Nephron progenitor cell (in vitro differentiated cells): Measurements from ENCODE around the gene CDC34.
A peak's percentile ranks its signal among the peaks of the same experiment; 100 is the strongest.

ENCODE experiments used
- DNase-seq: peaks from one replicate; pipeline ENCODE4 v3.0.0; 2021
- H3K27ac Mint-ChIP-seq: 2 replicates; pipeline ENCODE4 v1.8.0; 2021; ENCODE audit warnings: mild to moderate bottlenecking, moderate library complexity, mixed read lengths
- H3K27me3 Mint-ChIP-seq: 2 replicates; pipeline ENCODE4 v1.8.0; 2021; ENCODE audit warnings: mild to moderate bottlenecking, low read depth, mixed read lengths; ENCODE audit not compliant: poor library complexity
- H3K36me3 Mint-ChIP-seq: 2 replicates; pipeline ENCODE4 v1.8.0; 2021; ENCODE audit warnings: low read depth, mixed read lengths
- H3K4me1 Mint-ChIP-seq: 2 replicates; pipeline ENCODE4 v1.8.0; 2021; ENCODE audit warnings: mixed read lengths
- H3K4me3 Mint-ChIP-seq: 2 replicates; pipeline ENCODE4 v1.8.0; 2021; ENCODE audit warnings: mild to moderate bottlenecking, moderate library complexity, mixed read lengths
- H3K9me3 Mint-ChIP-seq: 2 replicates; pipeline ENCODE4 v1.8.0; 2021; ENCODE audit warnings: mild to moderate bottlenecking, moderate library complexity, mixed read lengths
- TF ChIP-seq, protein P1 (sequence below): fragments of 200-600 bp; sonication (generic); IDR thresholded peaks from 2 replicates; pipeline ENCODE4 v1.5.0; 2021; ENCODE audit warnings: antibody characterized with exemption

Gene CDC34

DNA sequence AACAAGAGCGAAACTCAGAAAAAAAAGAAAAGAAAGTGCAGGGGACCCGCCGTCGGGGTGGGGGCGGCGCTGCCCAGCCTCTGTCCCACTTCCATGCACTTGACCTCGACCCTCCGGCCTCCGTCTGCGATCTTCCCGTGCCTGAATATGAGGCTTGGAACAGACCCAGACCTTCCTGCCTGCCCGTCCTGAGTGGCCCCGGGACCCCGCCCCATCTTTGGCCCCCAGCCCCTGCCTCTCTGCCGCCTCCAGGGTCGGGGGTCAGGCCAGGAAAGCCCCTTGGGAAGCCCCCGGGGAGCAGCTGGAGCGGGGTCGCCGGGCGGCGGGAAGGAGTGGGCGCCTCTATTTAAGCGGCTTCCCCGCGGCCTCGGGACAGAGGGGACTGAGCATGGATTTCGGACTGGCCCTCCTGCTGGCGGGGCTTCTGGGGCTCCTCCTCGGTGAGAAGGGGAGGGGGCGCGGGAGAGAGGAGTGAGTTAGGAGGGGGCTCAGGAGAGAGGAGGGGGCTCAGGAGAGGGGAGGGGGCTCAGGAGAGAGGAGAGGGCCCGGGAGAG, 35.4 kb upstream of the CDC34 start, which contains the start of gene MADCAM1:
Gene MADCAM1 (plus strand): TSS at position 375 of the 554 bp plus-strand sequence. CDS start 14 bp downstream, at position 389.
- Mint-ChIP-seq H3K4me1 (peaks cover 15% of the 10 kb centered on the region), H3K9me3 (peaks cover 14% of the 10 kb centered on the region)
- TF ChIP-seq, protein P1, sequence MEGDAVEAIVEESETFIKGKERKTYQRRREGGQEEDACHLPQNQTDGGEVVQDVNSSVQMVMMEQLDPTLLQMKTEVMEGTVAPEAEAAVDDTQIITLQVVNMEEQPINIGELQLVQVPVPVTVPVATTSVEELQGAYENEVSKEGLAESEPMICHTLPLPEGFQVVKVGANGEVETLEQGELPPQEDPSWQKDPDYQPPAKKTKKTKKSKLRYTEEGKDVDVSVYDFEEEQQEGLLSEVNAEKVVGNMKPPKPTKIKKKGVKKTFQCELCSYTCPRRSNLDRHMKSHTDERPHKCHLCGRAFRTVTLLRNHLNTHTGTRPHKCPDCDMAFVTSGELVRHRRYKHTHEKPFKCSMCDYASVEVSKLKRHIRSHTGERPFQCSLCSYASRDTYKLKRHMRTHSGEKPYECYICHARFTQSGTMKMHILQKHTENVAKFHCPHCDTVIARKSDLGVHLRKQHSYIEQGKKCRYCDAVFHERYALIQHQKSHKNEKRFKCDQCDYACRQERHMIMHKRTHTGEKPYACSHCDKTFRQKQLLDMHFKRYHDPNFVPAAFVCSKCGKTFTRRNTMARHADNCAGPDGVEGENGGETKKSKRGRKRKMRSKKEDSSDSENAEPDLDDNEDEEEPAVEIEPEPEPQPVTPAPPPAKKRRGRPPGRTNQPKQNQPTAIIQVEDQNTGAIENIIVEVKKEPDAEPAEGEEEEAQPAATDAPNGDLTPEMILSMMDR: no peak

DNA sequence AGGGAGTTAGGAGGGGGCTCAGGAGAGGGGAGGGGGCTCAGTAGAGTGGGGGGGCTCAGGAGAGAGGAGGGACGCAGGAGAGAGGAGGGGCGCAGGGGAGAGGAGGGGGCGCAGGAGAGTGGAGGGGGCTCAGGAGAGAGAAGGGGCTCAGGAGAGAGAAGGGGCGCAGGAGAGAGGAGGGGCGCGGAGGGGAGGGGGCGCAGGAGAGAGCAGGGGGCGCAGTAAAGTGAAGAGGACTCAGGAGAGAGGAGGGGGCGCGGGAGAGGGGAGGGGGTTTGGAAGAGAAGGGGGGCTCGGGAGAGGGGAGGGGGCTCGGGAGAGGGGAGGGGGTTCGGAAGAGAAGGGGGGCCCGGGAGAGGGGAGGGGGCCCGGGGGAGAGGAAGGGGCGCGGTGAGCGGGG, 34.6 kb upstream of the CDC34 start:
- DNase-seq: no peak
- TF ChIP-seq, protein P1: no peak
- Mint-ChIP-seq H3K9me3 (peaks cover 14% of the 10 kb centered on the region), H3K27me3 (peaks cover 67% of the 10 kb centered on the region), H3K36me3 (peaks cover 6% of the 10 kb centered on the region), H3K27ac (no peak overlapping the region), H3K4me3 (no peak overlapping the region), H3K4me1 (peaks cover 15% of the 10 kb centered on the region)

More for the DNA sequence above, 35.4 kb upstream of the CDC34 start, which contains the start of gene MADCAM1:
- Mint-ChIP-seq H3K27ac (no peak within 1 kb of the TSS), H3K4me3 (peak within 1 kb of the TSS; percentile 20), H3K36me3 (peaks cover 6% of the 10 kb centered on the region), H3K27me3 (peaks cover 62% of the 10 kb centered on the region)
- DNase-seq: no peak

DNA sequence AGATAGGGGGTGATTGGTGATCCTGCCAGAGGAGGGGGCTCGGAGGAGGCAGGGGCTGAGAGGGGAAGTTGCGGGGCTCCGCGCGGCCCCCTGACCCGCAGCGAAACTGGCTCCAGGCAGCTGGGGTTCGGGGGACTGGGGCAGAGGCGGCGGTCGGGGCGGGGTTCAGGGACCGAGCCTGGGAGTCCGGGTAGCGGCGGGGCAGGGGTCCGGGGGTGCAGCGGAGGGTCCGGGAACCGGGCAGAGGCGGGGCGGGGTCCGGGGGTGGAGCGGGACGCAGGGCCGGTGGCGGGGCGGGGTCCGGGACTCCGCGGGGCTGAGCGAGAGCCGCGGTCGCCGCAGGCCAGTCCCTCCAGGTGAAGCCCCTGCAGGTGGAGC, 34.1 kb upstream of the CDC34 start:
- DNase-seq: peak; percentile 39
- H3K4me3 Mint-ChIP-seq: no peak overlapping the region
- peaks cover 6% of the 10 kb centered on the region for H3K36me3 Mint-ChIP-seq

DNA sequence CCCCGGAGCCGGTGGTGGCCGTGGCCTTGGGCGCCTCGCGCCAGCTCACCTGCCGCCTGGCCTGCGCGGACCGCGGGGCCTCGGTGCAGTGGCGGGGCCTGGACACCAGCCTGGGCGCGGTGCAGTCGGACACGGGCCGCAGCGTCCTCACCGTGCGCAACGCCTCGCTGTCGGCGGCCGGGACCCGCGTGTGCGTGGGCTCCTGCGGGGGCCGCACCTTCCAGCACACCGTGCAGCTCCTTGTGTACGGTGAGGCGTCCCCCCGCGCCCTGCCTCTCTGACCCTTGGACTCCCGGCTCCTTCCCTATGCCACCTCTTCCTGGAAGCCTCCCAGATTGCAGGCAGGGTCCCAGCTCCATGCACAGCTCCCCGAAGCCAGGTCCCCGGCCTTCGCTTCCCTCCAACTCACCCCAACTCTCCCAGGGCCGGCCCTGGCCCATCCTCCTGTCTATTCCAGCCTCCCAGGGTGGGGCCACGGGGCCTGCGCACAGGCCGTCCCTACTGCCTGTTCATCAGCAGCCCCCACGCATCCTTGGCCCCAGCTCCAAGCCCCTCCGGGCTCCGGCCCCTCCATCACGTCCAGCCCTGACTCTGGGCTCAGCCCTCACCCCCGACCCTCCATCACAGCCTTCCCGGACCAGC, 33.6 kb upstream of the CDC34 start:
- Mint-ChIP-seq H3K4me3 (peak overlapping the region; percentile 40), H3K27me3 (peaks cover 74% of the 10 kb centered on the region), H3K36me3 (peaks cover 6% of the 10 kb centered on the region), H3K9me3 (peaks cover 12% of the 10 kb centered on the region), H3K4me1 (peaks cover 19% of the 10 kb centered on the region), H3K27ac (no peak overlapping the region)
- DNase-seq: no peak
- TF ChIP-seq, protein P1: no peak

More for the DNA sequence above, 34.1 kb upstream of the CDC34 start:
- peaks cover 72% of the 10 kb centered on the region for H3K27me3 Mint-ChIP-seq
- TF ChIP-seq, protein P1: no peak
- H3K4me1 Mint-ChIP-seq: peaks cover 17% of the 10 kb centered on the region
- H3K9me3 Mint-ChIP-seq: peaks cover 14% of the 10 kb centered on the region
- no peak overlapping the region for H3K27ac Mint-ChIP-seq

DNA sequence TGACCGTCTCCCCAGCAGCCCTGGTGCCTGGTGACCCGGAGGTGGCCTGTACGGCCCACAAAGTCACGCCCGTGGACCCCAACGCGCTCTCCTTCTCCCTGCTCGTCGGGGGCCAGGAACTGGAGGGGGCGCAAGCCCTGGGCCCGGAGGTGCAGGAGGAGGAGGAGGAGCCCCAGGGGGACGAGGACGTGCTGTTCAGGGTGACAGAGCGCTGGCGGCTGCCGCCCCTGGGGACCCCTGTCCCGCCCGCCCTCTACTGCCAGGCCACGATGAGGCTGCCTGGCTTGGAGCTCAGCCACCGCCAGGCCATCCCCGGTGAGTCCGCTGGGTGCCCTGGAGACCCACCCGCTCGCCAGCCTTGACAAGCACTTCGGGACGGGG, 33.1 kb upstream of the CDC34 start:
- H3K36me3 Mint-ChIP-seq: peaks cover 4% of the 10 kb centered on the region
- TF ChIP-seq, protein P1: no peak
- peaks cover 77% of the 10 kb centered on the region for H3K27me3 Mint-ChIP-seq
- no peak overlapping the region for H3K27ac Mint-ChIP-seq
- peak overlapping the region; percentile 40 for H3K4me3 Mint-ChIP-seq
- peaks cover 16% of the 10 kb centered on the region for H3K4me1 Mint-ChIP-seq
- DNase-seq: no peak
- H3K9me3 Mint-ChIP-seq: peaks cover 10% of the 10 kb centered on the region
